WTC11 (cell line): ENCODE measurements around the gene TMC1. TPM values are rescaled to one million over a fixed set of nuclear protein-coding genes. Genes with fewer than 3 reads are reported as not detected.

Experiments used
- ATAC-seq: fragments of 200-7000 bp; cut with Tn5 transposase; 2 replicates; pipeline ENCODE4 v1.10.0; 2021; ENCODE audit warnings: mild to moderate bottlenecking, moderate library complexity
- CTCF ChIA-PET: fragments of 300-600 bp; sonication (Branson Sonifier 250); formaldehyde crosslinking; loops from one replicate; lab custom pipeline; 2021; ENCODE audit warnings: antibody characterized with exemption; lab: Charles Lee
- POLR2A ChIA-PET: fragments of 350-600 bp; sonication (Branson Sonifier 250); formaldehyde crosslinking; loops from one replicate; lab custom pipeline; 2021; ENCODE audit warnings: antibody characterized with exemption; lab: Charles Lee
- DNase-seq: peaks from one replicate; pipeline ENCODE4 v3.0.0; 2021; ENCODE audit warnings: low spot score
- H3K27ac Mint-ChIP-seq: 2 replicates; pipeline ENCODE4 v1.8.0; 2021; ENCODE audit warnings: mixed read lengths
- H3K27me3 Mint-ChIP-seq: 2 replicates; pipeline ENCODE4 v1.8.0; 2021; ENCODE audit warnings: low read depth, mild to moderate bottlenecking, moderate library complexity, mixed read lengths
- H3K36me3 Mint-ChIP-seq: 2 replicates; pipeline ENCODE4 v1.8.0; 2021; ENCODE audit warnings: mixed read lengths
- H3K4me1 Mint-ChIP-seq: 2 replicates; pipeline ENCODE4 v1.8.0; 2022; ENCODE audit warnings: mixed read lengths
- H3K4me3 Mint-ChIP-seq: 2 replicates; pipeline ENCODE4 v1.8.0; 2021; ENCODE audit warnings: mild to moderate bottlenecking, moderate library complexity, mixed read lengths
- H3K9me3 Mint-ChIP-seq: 2 replicates; pipeline ENCODE4 v1.8.0; 2021; ENCODE audit warnings: mixed read lengths
- ATF3 ChIP-seq: sonication (generic); formaldehyde crosslinking; conservative IDR thresholded peaks from 2 replicates; pipeline ENCODE4 v1.8.1; 2022; ENCODE audit warnings: mild to moderate bottlenecking, missing genetic modification reagents
- CREB1 ChIP-seq: sonication (generic); formaldehyde crosslinking; IDR thresholded peaks from 2 replicates; pipeline ENCODE4 v1.8.0; 2023; ENCODE audit warnings: mild to moderate bottlenecking, missing genetic modification reagents
- CREM ChIP-seq: sonication (generic); formaldehyde crosslinking; IDR thresholded peaks from 2 replicates; pipeline ENCODE4 v1.8.1; 2022; ENCODE audit warnings: mild to moderate bottlenecking, missing genetic modification reagents, moderate library complexity
- E2F4 ChIP-seq: sonication (generic); formaldehyde crosslinking; IDR thresholded peaks from 2 replicates; pipeline ENCODE4 v1.8.1; 2022; ENCODE audit warnings: low read depth, mild to moderate bottlenecking, moderate library complexity, missing genetic modification reagents, borderline replicate concordance
- ERG ChIP-seq: fragments of 250-450 bp; sonication (Bioruptor Pico); IDR thresholded peaks from 2 replicates; pipeline ENCODE4 v1.8.0; 2021; ENCODE audit warnings: mild to moderate bottlenecking
- ETV6 ChIP-seq: sonication (generic); formaldehyde crosslinking; IDR thresholded peaks from 2 replicates; pipeline ENCODE4 v1.8.1; 2022; ENCODE audit warnings: mild to moderate bottlenecking, missing genetic modification reagents
- FOXP4 ChIP-seq: sonication (generic); formaldehyde crosslinking; IDR thresholded peaks from 2 replicates; pipeline ENCODE4 v1.8.0; 2022; ENCODE audit warnings: mild to moderate bottlenecking, missing genetic modification reagents
- IRF1 ChIP-seq: sonication (generic); formaldehyde crosslinking; IDR thresholded peaks from 2 replicates; pipeline ENCODE4 v1.8.0; 2023; ENCODE audit warnings: missing genetic modification reagents
- NFE2L1 ChIP-seq: sonication (generic); formaldehyde crosslinking; IDR thresholded peaks from 2 replicates; pipeline ENCODE4 v1.8.1; 2023; ENCODE audit warnings: missing genetic modification reagents
- NR2C2 ChIP-seq: sonication (generic); formaldehyde crosslinking; IDR thresholded peaks from 2 replicates; pipeline ENCODE4 v1.8.0; 2022; ENCODE audit warnings: mild to moderate bottlenecking, missing genetic modification reagents
- RORB ChIP-seq: fragments of 250-450 bp; sonication (Bioruptor Pico); IDR thresholded peaks from 2 replicates; pipeline ENCODE4 v1.9.0; 2021; ENCODE audit warnings: mild to moderate bottlenecking
- SMAD3 ChIP-seq: sonication (generic); formaldehyde crosslinking; IDR thresholded peaks from 2 replicates; pipeline ENCODE4 v1.8.0; 2022; ENCODE audit warnings: missing genetic modification reagents, mild to moderate bottlenecking, borderline replicate concordance
- USF2 ChIP-seq: sonication (generic); formaldehyde crosslinking; IDR thresholded peaks from 2 replicates; pipeline ENCODE4 v1.8.1; 2023; ENCODE audit warnings: mild to moderate bottlenecking, missing genetic modification reagents, moderate library complexity
- ZBTB21 ChIP-seq: sonication (generic); formaldehyde crosslinking; IDR thresholded peaks from 2 replicates; pipeline ENCODE4 v1.8.1; 2023; ENCODE audit warnings: mild to moderate bottlenecking, missing genetic modification reagents, borderline replicate concordance
- ZBTB43 ChIP-seq: sonication (generic); formaldehyde crosslinking; IDR thresholded peaks from 2 replicates; pipeline ENCODE4 v1.8.1; 2023; ENCODE audit warnings: mild to moderate bottlenecking, missing genetic modification reagents
- ZNF219 ChIP-seq: sonication (generic); formaldehyde crosslinking; IDR thresholded peaks from 2 replicates; pipeline ENCODE4 v1.8.0; 2023; ENCODE audit warnings: missing genetic modification reagents, mild to moderate bottlenecking, borderline replicate concordance
- ZNF263 ChIP-seq: sonication (generic); formaldehyde crosslinking; IDR thresholded peaks from 2 replicates; pipeline ENCODE4 v1.8.1; 2022; ENCODE audit warnings: low read depth, mild to moderate bottlenecking, moderate library complexity, missing genetic modification reagents
- ZNF416 ChIP-seq: fragments of 250-450 bp; sonication (Bioruptor Pico); IDR thresholded peaks from 2 replicates; pipeline ENCODE4 v1.9.0; 2021; ENCODE audit warnings: mild to moderate bottlenecking, inconsistent platforms
- ZNF512 ChIP-seq: sonication (generic); formaldehyde crosslinking; IDR thresholded peaks from 2 replicates; pipeline ENCODE4 v1.8.1; 2022; ENCODE audit warnings: missing genetic modification reagents, borderline replicate concordance
- total RNA-seq: library from RNA; stranded (reverse); gene quantifications from 3 replicates; pipeline ENCODE4 v1.2.3, GENCODE V29; 2021

Gene TMC1
- total RNA-seq, 1 experiment from 2014 or later: 0.31 TPM

GRCh38 chr9:72586388-72587130 lies 65.2 kb downstream of the TMC1 start (continued):
- TF ChIP-seq ATF3 (CRISPR knock-in tag) (no peak), ZNF512 (no peak), RORB (CRISPR knock-in tag) (no peak), IRF1 (CRISPR knock-in tag) (no peak)
- TF ChIP-seq, all 79 proteins: peak for 0

- Mint-ChIP-seq H3K36me3 (no peaks in the 10 kb centered on the region), H3K9me3 (no peaks in the 10 kb centered on the region), H3K27me3 (no peaks in the 10 kb centered on the region), H3K27ac (no peak overlapping the region), H3K4me1 (peaks cover 6% of the 10 kb centered on the region), H3K4me3 (no peak overlapping the region)
- ChIA-PET CTCF (interaction anchor here (0.9 to 1.6 kb wide), 2 partner anchors 307 to 316 kb away, joined by 3 to 5 read pairs; no protein-coding TSS in a partner anchor), POLR2A (no interaction called here)
- DNase-seq: no peak
- TF ChIP-seq ZBTB21: no peak
- TF ChIP-seq ZNF219 (CRISPR knock-in tag): no peak
- no peak for TF ChIP-seq ERG
- no peak for TF ChIP-seq ZNF263
- no peak for ATAC-seq
These were observed 66.9 kb downstream of the TMC1 start for GRCh38 chr9:72588336-72588735.

GRCh38 chr9:72589667-72590521 lies 68.5 kb downstream of the TMC1 start:
- POLR2A ChIA-PET: no interaction called here
- Mint-ChIP-seq H3K36me3 (no peaks in the 10 kb centered on the region), H3K4me1 (peaks cover 6% of the 10 kb centered on the region), H3K27me3 (no peaks in the 10 kb centered on the region), H3K27ac (no peak overlapping the region), H3K9me3 (no peaks in the 10 kb centered on the region), H3K4me3 (no peak overlapping the region)
- DNase-seq (no peak), ATAC-seq (no peak)
- CTCF ChIA-PET: interaction anchor here (1.0 to 1.6 kb wide), 5 partner anchors 224 to 605 kb away, joined by 3 to 5 read pairs (median 3); no protein-coding TSS in a partner anchor
- TF ChIP-seq SMAD3 (no peak), NR2C2 (no peak), CREM (CRISPR knock-in tag) (no peak), USF2 (no peak), E2F4 (CRISPR knock-in tag) (no peak), ZNF416 (CRISPR knock-in tag) (no peak), FOXP4 (CRISPR knock-in tag) (no peak), ZBTB43 (CRISPR knock-in tag) (no peak), ETV6 (CRISPR knock-in tag) (no peak), NFE2L1 (CRISPR knock-in tag) (no peak), CREB1 (CRISPR knock-in tag) (no peak)
